ENCODE measurements around the gene C9orf78. TPM values are rescaled to one million over a fixed set of nuclear protein-coding genes. Genes with fewer than 3 reads are reported as not detected.
A peak's percentile ranks its signal among the peaks of the same experiment; 100 is the strongest.
"Not testable (repeated sequence)": the region's sequence is repeated elsewhere in the genome, so short reads cannot be mapped to it uniquely, and the experiment has no call there.

Gene C9orf78
- total RNA-seq, 1 experiment from 2014 or later, result 37.5 TPM

- H2BK12ac ChIP-seq (ENCODE audit: insufficient read length, low read depth, low read length), result no peak overlapping the region
- H3K9me3 Mint-ChIP-seq, result no peaks in the 10 kb centered on the region; a peak in 1 of 5 replicates
Measured at GRCh38 chr9:129785866-129786265, 49.2 kb downstream of the C9orf78 start.

GRCh38 chr9:129784970-129785369 is 50.1 kb downstream of the C9orf78 start:
- not testable (repeated sequence) for H3K4me1 Mint-ChIP-seq; H3K14ac ChIP-seq (ENCODE audit: insufficient read depth, low read length); H2BK5ac ChIP-seq (ENCODE audit: insufficient read length, low read length); H3T11ph ChIP-seq (ENCODE audit: low read length); H4K20me1 ChIP-seq (ENCODE audit: control insufficient read depth, insufficient read depth, insufficient read length); H3K23ac ChIP-seq (ENCODE audit: insufficient read length, low read depth, low read length); H3K4me3 Mint-ChIP-seq; H3K79me2 ChIP-seq (ENCODE audit: insufficient read depth, low read length); H3K9me3 Mint-ChIP-seq; H2BK12ac ChIP-seq (ENCODE audit: insufficient read length, low read depth, low read length); H3K79me1 ChIP-seq (ENCODE audit: insufficient read depth, low read depth, low read length, poor library complexity, severe bottlenecking); H4K91ac ChIP-seq (ENCODE audit: insufficient read length, low read depth, low read length); H3K4ac ChIP-seq (ENCODE audit: low read depth, low read length); H3K27ac ChIP-seq (ENCODE audit: insufficient read length, low read depth, low read length); H2AK5ac ChIP-seq (ENCODE audit: insufficient read length, low read length); H2BK15ac ChIP-seq (ENCODE audit: low read depth, low read length); H3K4me1 ChIP-seq (ENCODE audit: insufficient read depth, low read length); H3K4me2 ChIP-seq (ENCODE audit: insufficient read depth, insufficient read length, low read length); H4K5ac ChIP-seq (ENCODE audit: insufficient read length, low read depth, low read length); H3K9ac ChIP-seq (ENCODE audit: extremely low read depth, insufficient read length, low read length); H3K27me3 ChIP-seq (ENCODE audit: insufficient read depth, low read length); DNase-seq; H4K8ac ChIP-seq (replicated peaks; ENCODE audit: insufficient read length, low read depth, low read length); H3K18ac ChIP-seq (ENCODE audit: insufficient read length, low read depth, low read length); H3K36me3 Mint-ChIP-seq (ENCODE audit: insufficient read depth in 1 of 3, low read depth in 3 of 3); H2BK120ac ChIP-seq (ENCODE audit: low read depth, low read length, poor library complexity, severe bottlenecking); H3K9me3 ChIP-seq (ENCODE audit: control insufficient read depth, low read depth, low read length); H2AFZ ChIP-seq (ENCODE audit: low read length); H3K23me2 ChIP-seq (ENCODE audit: insufficient read length, low read depth, low read length, poor library complexity, severe bottlenecking); H3K56ac ChIP-seq (ENCODE audit: insufficient read length, low read depth, low read length); H2BK20ac ChIP-seq (ENCODE audit: low read depth, low read length, poor library complexity, severe bottlenecking)
- peak overlapping the region in 1 of 3 experiments; percentile 7; a peak in 1 of 7 replicates for H3K27ac Mint-ChIP-seq
- H3K27me3 Mint-ChIP-seq (ENCODE audit: low read depth), result peaks cover 27% of the 10 kb centered on the region
- WGBS (ENCODE audit: extremely low coverage, insufficient read length, low lambda C conversion rate), result no CpG with 5 or more reads among the region's 11 CpGs

More at GRCh38 chr9:129785866-129786265, 49.2 kb downstream of the C9orf78 start:
- WGBS (ENCODE audit: extremely low coverage, insufficient read length, low lambda C conversion rate), result no CpG with 5 or more reads among the region's 1 CpG
- Histone ChIP-seq H3K9ac (ENCODE audit: extremely low read depth, insufficient read length, low read length) (no peak overlapping the region), H3K14ac (ENCODE audit: insufficient read depth, low read length) (no peak overlapping the region), H3K79me1 (ENCODE audit: insufficient read depth, low read depth, low read length, poor library complexity, severe bottlenecking) (no peaks in the 10 kb centered on the region), H3K56ac (ENCODE audit: insufficient read length, low read depth, low read length) (no peak overlapping the region), H4K20me1 (ENCODE audit: control insufficient read depth, insufficient read depth, insufficient read length) (no peaks in the 10 kb centered on the region), H4K8ac (replicated peaks; ENCODE audit: insufficient read length, low read depth, low read length) (no peak overlapping the region), H4K5ac (ENCODE audit: insufficient read length, low read depth, low read length) (no peak overlapping the region), H2BK120ac (ENCODE audit: low read depth, low read length, poor library complexity, severe bottlenecking) (no peak overlapping the region), H2BK15ac (ENCODE audit: low read depth, low read length) (no peak overlapping the region), H3K9me3 (ENCODE audit: control insufficient read depth, low read depth, low read length) (no peaks in the 10 kb centered on the region), H3T11ph (ENCODE audit: low read length) (no peak overlapping the region), H3K27me3 (ENCODE audit: insufficient read depth, low read length) (no peaks in the 10 kb centered on the region), H2BK20ac (ENCODE audit: low read depth, low read length, poor library complexity, severe bottlenecking) (no peak overlapping the region), H2BK5ac (ENCODE audit: insufficient read length, low read length) (no peak overlapping the region), H3K18ac (ENCODE audit: insufficient read length, low read depth, low read length) (no peak overlapping the region), H3K4ac (ENCODE audit: low read depth, low read length) (no peak overlapping the region), H3K79me2 (ENCODE audit: insufficient read depth, low read length) (no peaks in the 10 kb centered on the region), H3K4me2 (ENCODE audit: insufficient read depth, insufficient read length, low read length) (no peak overlapping the region), H3K23ac (ENCODE audit: insufficient read length, low read depth, low read length) (no peak overlapping the region), H3K4me1 (ENCODE audit: insufficient read depth, low read length) (no peaks in the 10 kb centered on the region), H2AFZ (ENCODE audit: low read length) (no peak overlapping the region), H2AK5ac (ENCODE audit: insufficient read length, low read length) (no peak overlapping the region), H3K27ac (ENCODE audit: insufficient read length, low read depth, low read length) (no peak overlapping the region), H3K23me2 (ENCODE audit: insufficient read length, low read depth, low read length, poor library complexity, severe bottlenecking) (no peaks in the 10 kb centered on the region), H4K91ac (ENCODE audit: insufficient read length, low read depth, low read length) (no peak overlapping the region)
- no peak for DNase-seq
- Mint-ChIP-seq H3K4me3 (no peak overlapping the region), H3K27me3 (ENCODE audit: low read depth) (peaks cover 26% of the 10 kb centered on the region), H3K27ac (no peak overlapping the region), H3K4me1 (peaks cover 2% of the 10 kb centered on the region in 2 experiments; a peak in 2 of 4 replicates), H3K36me3 (ENCODE audit: insufficient read depth in 1 of 3, low read depth in 3 of 3) (no peaks in the 10 kb centered on the region)
- TF ChIP-seq, protein P1, sequence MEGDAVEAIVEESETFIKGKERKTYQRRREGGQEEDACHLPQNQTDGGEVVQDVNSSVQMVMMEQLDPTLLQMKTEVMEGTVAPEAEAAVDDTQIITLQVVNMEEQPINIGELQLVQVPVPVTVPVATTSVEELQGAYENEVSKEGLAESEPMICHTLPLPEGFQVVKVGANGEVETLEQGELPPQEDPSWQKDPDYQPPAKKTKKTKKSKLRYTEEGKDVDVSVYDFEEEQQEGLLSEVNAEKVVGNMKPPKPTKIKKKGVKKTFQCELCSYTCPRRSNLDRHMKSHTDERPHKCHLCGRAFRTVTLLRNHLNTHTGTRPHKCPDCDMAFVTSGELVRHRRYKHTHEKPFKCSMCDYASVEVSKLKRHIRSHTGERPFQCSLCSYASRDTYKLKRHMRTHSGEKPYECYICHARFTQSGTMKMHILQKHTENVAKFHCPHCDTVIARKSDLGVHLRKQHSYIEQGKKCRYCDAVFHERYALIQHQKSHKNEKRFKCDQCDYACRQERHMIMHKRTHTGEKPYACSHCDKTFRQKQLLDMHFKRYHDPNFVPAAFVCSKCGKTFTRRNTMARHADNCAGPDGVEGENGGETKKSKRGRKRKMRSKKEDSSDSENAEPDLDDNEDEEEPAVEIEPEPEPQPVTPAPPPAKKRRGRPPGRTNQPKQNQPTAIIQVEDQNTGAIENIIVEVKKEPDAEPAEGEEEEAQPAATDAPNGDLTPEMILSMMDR (conservative IDR thresholded peaks at IDR 0.05), result no peak
